AML-193 (cell line): ENCODE results near the gene FAF1.

ENCODE experiments used
- DNase-seq, 2 experiments: peaks; one replicate each; lab custom pipeline; 2025; lab: John Stamatoyannopoulos, UW

Gene FAF1

GRCh38 chr1:50426702-50427085 lies 533.4 kb downstream of the FAF1 start:
- no peak for DNase-seq

GRCh38 chr1:50426108-50426700 lies 533.9 kb downstream of the FAF1 start:
- no peak for DNase-seq

- DNase-seq, result no peak
Measured at GRCh38 chr1:50425376-50426107, 534.5 kb downstream of the FAF1 start.

GRCh38 chr1:50424884-50425375 lies 535.1 kb downstream of the FAF1 start:
- DNase-seq, result no peak

GRCh38 chr1:50424045-50424883 lies 535.8 kb downstream of the FAF1 start:
- DNase-seq, result no peak

GRCh38 chr1:50423670-50424000 lies 536.4 kb downstream of the FAF1 start:
- DNase-seq, result no peak

GRCh38 chr1:50422946-50423669 lies 537.0 kb downstream of the FAF1 start, which contains the start of gene DMRTA2:
Gene DMRTA2 (minus strand): TSS chr1:50423443. CDS start chr1:50421536, 1,907 bp downstream.
- no peak for DNase-seq

GRCh38 chr1:50422675-50422945 lies 537.5 kb downstream of the FAF1 start:
- no peak for DNase-seq

GRCh38 chr1:50421768-50422674 lies 538.0 kb downstream of the FAF1 start:
- DNase-seq, result no peak

GRCh38 chr1:50421366-50421748 lies 538.7 kb downstream of the FAF1 start:
- no peak for DNase-seq

GRCh38 chr1:50420689-50421365 lies 539.2 kb downstream of the FAF1 start:
- DNase-seq, result no peak

- DNase-seq, result no peak
Measured at GRCh38 chr1:50419907-50420677, 540.0 kb downstream of the FAF1 start.

- no peak for DNase-seq
Measured at GRCh38 chr1:50419192-50419906, 540.7 kb downstream of the FAF1 start.

GRCh38 chr1:50418600-50419109 lies 541.4 kb downstream of the FAF1 start:
- DNase-seq, result no peak

- no peak for DNase-seq
Measured at GRCh38 chr1:50417946-50418599, 542.0 kb downstream of the FAF1 start.

- DNase-seq, result no peak
Measured at GRCh38 chr1:50417507-50417906, 542.6 kb downstream of the FAF1 start.

GRCh38 chr1:50416553-50417453 lies 543.3 kb downstream of the FAF1 start:
- no peak for DNase-seq

GRCh38 chr1:50416150-50416527 lies 543.9 kb downstream of the FAF1 start:
- no peak for DNase-seq
